Stimulated activated CD8-positive, alpha-beta memory T cell treated with anti-CD3 and anti-CD28 coated beads, Interleukin-2, amount 100 ng/mL, for 48 hours (primary cell): ENCODE data around the gene COL3A1.

Experiments used
- DNase-seq, 2 donors: peaks; one replicate each; pipeline ENCODE4 v3.0.0-alpha.2; 2020; ENCODE audit warnings: low read depth in 2 of 2

Gene COL3A1

DNA sequence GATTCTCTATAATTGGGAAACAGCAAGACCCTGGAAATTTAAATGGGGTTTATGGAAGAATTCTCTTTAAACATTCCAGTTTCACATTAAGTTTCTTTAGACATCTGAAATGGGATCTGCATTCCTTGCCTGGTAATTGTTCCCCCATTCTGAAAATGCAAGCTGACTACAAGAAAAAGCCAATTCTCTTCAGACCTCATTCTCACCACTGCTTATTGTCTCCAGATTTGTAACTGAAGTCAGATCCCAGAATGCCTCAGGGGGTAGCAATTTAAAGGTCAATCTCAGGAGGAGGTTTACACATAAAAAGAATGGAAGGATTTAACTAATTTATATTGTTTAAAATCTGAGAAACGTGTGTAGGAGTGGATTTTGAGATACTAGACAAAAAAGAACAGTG lies 41.2 kb downstream of the COL3A1 start:
- DNase-seq, result no peak

DNA sequence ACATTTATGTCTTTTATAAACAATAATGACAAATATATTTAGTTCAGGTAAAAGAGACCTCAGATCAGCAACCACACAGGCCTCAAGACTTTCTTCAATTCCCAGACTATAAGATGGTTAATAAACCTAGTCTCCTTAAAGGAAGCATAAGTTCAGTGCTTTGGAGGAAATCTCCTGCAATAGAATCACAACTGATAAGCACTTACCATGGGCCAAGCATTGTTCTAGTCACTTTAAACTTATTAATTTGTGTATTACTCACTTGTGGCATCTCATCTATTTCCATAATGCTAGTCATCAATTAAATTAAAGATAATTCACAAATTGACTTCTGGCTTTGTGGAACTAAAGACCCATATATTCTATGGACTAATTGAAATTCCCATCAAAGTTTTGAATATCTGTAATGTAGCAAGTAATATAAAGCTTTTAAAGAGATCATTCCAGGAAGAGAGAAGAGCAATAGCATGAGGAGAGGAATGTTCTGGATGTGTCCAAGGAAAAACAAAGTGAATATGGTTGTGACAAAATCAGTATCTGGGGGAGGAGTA lies 42.2 kb downstream of the COL3A1 start:
- no peak for DNase-seq

DNA sequence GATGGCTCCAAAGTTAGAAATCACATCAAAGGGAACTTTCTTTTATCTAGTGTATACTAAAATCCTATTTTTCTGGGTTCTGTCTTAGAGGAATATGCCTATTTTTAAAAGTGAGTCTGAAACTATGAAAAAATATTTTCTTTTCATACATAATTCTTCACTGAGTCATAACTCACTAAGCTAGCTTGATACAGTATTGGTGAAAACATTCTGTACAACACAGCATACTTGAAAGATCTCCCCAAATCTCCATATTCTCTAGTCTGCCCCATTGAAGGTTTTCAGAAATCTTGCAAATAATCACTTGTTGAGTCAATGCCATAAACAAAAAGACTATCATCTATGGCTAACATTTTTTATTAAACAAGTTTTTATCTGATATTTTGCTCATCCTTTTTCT lies 44.5 kb downstream of the COL3A1 start:
- DNase-seq, result no peak

DNA sequence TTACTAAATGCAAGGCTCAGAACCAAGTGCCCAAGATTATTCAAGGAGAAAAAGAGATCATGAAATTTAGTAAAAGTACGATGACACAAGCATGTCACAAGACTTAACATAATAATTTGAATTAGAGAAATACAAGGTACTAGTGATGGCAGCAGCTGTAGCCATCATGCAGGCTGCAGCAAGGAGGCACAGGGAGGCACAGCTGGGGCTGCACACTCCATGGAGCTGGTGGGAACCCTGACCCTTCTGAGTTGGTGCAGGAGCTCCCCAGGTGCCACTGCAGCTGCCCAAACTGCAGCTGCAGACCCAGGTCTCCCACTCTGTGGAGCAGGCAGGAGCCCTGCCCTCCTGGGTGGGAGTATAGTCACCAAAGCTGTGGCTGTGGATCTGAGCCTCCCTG lies 46.0 kb downstream of the COL3A1 start:
- DNase-seq, result no peak

DNA sequence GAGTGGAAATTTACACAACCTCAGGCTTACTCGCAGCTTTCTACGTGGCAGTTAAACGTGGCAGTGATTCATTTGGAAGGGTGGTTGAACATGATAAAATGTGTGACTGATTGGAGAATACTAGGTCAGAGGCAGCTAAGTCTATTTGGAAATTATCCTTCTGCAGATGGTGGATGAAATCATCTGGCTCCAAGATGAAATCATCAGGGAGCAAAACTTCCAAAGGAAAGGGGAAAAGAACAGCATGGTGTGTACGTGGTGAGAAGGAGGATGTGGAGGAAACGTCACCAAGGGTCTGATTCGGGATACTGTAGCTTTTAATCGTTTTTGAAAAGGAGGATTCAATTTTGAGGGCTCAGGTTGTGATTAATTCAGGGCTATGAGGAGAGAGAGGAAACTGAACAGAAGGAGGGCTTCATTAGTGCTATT lies 47.9 kb downstream of the COL3A1 start:
- no peak for DNase-seq

DNA sequence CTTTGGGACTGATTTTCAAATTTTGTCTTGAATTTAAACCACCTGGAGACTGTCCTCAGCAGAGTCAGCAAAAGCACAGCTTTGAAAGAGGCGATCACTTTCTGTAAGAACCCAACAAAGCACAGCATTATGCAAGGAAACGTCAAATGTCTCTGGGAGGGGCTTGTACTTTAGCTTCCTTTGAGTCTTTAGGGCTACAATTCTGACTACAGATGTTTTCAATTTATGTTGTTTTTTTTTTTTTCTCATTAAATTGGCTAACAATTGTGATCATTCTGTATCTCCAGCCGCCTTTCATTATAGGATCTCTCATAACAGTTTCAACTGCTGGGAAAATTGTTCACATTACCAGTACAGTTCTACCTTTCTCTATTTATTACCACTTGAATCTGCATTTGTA lies 48.3 kb downstream of the COL3A1 start:
- no peak for DNase-seq

DNA sequence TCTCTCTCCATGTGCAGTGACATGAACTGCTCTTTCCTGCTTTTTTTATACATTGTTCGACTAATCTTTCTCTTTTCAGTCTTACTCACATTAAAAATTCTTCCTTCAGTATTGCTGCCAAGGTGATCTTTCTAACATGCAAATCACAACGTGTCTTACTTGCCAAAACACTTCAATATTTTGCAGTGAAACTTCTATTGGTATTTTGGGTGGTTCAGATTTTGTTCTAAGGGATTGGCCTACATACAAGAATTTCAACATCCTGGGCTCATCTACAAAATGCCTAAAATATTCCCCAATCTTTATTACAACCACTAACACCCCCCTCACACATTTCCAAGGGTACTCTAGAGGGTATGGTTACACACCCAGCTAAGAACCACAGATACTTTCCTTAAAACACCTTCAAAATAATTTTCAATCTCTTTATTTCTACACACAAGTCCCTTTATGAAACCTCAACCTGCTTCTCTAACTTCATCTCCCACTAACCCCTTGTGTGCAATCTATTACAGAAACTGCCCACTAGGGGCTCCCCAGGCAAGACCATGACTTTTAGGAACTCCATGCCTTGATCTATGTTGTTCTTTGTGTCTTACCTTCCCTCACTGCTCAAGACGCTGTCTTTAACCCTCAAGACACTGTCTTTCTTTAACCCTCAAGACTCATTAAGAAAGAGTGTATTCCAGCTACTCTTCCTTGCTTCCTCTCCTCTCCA lies 50.9 kb downstream of the COL3A1 start:
- no peak for DNase-seq

DNA sequence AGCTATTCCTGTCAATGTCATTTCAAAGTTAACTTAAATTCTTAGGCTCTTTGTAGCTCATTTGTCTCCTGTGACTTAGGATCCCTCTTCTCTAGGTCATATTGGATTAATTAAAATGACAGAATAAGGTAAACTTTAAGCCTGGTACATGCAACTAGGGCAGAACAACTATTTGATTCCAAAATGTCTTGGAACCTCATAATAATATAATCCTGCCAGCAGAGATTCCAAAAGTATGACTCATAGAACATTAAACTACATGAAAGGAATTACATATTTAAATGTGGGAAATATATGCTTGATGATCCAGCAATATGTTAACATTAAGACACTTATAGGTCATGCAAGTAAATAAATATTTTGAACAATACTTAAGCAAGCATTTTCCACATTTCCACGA lies 63.3 kb downstream of the COL3A1 start:
- no peak for DNase-seq

DNA sequence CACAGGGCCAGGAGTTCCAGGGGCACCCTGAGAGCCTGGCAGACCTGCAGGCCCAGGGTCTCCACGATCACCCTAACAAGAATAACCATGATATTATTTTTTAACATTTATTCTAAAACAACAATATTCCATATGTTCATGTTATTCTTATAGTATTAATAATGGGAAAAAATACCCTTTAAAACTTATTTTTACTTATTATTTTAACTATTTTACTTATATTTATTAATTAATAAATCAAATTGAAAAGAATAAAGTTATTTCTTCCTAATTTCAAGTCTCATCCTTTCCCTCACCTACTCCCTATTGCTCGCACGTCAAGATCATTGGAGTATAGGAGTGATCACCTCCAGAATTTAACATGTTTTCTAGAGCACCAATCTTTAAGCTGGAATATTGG lies 71.7 kb downstream of the COL3A1 start:
- DNase-seq, result no peak

DNA sequence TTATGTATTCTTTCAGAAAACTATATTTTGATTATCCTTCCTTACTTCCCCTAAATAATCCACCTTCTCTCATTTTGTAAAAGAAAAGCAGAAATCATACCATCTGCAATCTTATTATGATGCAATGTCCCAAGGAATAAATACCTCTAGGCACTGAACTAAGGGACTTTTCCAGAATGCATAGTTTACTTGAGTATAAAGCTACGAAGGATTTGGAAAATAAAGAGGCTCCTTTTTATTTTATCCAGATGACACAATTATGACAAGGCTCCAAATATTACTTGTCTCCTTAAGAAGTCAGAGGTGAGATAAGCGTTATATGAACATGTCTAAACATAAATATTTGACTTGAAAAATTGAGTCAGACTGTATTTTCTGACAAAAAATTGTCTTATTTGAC lies 72.1 kb downstream of the COL3A1 start:
- DNase-seq, result no peak

DNA sequence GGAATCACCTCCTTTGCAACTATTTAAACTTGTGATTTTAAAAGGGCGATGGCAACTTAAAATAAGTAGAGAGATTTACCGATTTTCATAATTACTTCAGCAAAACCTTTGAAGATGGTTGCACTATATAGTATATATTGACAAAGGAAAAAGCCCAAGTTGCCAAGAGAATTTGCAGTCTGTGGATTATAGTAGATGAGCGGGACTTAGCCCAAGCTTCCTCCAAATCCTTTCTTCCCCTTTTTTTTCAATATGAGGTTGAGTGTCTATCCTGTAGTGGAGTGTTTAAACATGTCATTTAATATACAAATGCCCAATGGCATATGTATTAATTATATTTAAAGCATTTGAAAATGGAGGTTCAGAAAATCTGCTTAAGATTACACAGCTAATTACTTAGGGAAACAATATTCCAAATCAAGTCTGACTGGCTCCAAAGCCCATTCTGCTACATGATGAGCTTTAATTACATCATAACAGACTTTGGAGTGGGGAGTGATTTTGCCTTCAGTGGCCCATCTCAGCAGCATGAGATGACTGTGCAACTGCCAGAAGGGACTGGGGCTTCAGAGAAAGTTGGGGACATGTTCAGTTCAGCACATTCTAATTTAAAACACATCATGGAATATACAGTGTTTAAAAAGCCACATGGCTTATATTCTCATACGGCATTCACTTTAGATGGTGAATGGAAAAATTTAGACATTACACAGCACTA lies 73.2 kb downstream of the COL3A1 start:
- no peak for DNase-seq

DNA sequence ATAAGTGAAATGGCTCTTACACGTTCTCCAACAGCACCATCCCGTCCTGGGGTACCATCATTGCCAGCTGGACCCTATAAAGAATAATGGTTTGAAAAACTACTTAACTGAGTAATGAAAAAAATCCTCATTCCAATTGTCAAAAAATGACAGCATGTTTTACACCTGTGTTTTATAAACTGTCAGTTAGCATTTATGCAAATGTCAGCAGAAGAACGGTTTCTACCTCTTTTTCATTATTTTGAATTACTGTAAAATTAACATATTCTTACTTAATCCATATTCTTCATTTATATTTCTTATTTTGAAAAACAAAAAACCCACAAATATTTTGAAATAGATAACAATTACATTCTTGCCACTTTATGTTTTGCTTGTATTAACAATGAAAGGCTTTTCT lies 74.0 kb downstream of the COL3A1 start:
- no peak for DNase-seq

DNA sequence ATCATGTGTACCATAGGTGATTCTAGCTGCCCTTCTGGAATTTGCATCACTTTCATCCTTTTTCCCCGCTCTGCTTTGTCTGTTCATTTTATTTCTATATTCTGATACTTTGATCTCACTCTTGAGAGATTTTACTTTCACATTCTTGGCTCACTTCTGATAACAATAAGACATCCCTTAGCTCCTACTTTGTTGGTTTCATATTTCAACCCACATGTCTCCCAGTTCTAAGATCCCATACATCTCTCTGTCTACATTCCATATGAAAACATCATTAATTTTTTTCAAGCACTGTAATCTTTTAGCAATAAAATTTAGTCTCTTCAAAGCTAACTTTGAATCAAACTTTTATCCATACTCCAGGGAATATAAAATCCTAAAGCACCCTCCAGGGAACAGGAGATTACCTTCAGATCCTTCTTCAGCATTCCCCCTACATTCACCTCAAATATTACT lies 75.6 kb downstream of the COL3A1 start:
- no peak for DNase-seq

DNA sequence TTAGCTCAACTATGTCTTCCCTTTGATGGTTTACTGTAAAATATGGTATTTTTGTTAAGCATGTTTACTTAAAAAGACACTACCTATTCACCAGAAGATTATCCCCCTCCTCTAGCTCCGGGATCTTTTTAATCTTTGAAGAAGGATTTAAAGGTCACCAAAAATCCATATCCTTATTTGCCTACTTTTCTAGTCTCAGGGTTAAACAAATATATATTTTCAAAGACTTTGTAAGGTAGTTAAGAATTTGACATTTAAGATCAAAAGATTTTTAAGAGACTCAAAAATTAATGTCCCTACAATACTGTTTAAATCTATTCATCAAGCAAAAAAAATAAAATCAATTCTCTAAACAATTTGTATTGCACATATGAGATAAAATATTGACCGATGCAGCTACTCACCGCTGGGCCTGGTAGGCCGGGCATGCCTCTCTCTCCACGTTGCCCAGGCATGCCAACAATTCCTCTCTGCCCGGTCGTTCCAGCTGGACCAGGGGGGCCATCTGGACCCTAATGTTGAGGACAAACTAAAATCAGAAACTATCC lies 76.1 kb downstream of the COL3A1 start:
- DNase-seq, result no peak

DNA sequence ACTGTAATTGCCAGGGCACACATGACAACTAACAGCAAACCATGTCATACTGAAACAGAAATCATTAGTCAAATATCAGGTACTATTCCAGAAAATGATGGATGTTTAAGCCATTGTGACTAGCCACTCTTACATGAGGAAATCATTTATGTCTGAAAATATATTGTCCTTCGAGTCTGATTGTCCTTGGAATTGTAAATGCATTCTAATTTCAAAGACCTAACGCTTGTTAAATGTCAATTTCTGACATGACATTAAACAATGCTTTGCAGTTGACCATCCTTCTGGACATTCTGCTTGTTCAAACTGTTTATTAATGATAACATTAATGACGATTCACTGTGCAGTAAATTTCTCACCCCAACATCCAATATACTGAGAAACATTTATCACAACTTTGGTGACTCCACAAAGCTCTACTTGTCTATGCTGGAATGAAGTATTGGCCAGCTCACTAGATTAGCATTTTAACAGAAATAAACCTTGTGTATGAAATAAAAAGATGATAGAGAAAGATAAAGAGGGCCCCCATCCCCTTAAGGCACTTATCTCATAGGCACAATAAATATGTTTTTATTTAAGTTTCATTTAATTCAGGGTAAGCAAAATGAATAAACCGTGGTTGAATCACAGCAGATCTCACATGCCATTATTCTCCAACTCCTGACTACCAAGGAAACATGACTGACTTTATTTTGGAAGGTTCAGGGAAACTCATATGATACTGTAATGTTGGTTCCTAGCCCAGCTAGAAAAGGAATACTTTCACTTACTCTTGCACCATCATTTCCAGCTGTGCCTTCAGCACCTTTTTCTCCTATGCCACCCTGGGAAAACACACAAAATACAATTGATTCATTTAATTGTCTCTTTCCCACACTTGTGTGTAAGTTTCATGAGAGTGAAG lies 82.3 kb downstream of the COL3A1 start:
- no peak for DNase-seq

DNA sequence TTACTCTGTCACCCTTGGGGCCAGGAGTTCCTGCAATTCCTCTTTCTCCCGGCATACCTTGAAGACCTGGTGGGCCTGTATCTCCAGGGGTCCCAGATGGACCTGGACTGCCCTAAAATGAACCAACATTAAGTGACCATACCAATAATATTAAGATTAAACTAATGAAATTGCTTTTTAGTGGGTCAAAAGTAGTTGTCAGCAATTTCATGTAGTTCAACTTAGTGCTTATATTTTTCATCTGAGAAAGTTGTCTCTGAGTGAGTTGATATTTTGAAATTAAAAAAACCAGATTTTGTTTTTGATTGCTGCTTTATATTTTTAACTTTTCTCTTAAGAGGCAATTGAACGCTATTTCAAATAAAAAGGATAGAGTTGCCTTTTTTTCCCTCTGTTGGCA lies 83.1 kb downstream of the COL3A1 start:
- no peak for DNase-seq

DNA sequence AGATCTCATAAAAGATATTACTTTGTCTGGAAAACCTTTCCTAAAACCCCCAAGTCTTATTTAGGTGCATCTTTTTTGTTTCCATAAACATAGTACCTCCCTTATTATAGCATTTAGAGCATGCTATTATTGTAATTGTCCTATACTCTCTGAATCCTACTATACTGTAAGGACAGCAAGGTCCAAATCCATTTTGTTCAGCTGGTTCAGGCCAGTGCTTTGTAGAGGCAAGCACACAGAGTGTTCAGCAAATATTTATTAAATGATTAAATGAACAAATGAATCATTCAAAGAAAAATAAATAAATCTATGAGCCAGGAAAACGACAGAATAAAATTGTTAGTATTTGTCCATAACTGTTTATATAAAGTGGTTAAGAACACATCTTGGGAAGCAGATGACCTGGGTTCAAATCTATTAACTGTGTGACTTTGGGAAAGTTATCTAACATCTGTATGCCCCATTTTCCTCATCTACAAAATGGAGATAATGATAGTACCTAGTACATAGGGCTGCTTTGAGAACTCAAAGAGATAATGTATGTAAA lies 86.0 kb downstream of the COL3A1 start:
- no peak for DNase-seq
